Raji (cell line): ENCODE results near the gene GASK1B.

ENCODE experiments used
- POLR2A ChIP-seq: IDR thresholded peaks from 2 replicates; pipeline ENCODE4 v1.6.1; 2011; ENCODE audit warnings: low read depth, low read length, control low read depth; ENCODE audit not compliant: insufficient read depth

The GASK1B gene

DNA sequence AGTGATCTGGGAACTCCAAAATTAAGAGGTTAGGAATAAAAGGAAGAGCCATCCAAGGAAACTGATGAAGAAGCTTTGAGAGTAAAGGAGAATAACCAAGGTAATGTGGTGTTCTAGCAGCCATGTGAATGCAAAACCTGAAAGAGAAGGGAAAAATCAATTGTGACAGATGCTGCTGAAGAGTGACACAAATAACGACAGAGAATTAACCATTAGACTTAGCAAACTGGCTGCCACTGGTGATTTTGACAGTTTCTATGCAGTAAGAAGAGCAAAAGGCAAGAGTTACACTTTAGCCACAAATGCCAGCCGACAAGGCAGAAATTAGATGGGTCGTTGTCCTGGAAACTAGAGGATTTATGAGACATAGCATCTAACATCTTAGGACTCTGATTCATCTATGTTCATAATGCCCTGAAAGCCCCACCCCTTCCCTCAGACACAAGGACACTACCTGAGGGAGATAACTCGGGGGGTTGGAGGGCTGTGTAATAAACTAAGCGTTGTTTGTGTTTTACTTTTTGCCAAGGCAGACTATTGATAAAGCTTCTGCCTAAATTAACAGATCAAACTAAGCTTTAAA is 24.5 kb upstream of the GASK1B start:
- TF ChIP-seq POLR2A, result no peak

DNA sequence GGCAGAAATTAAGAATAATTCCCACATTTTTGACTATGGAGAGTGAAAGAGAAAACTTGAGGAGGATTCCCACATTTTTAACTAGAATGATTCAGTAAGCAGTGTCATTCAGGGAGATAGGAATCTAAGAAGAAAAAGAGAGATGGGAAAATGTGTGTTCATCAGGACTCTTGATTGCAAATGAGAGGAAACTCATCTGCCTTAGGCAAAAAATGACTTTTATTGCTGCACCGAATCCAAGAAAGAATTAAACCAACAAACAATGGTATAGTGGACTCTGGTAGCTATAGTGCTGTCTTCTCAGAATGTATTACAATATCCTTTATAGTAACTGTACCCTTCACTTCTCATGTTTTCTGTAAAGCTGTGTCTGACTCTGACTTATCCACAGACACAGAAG is 22.5 kb upstream of the GASK1B start:
- no peak for TF ChIP-seq POLR2A

DNA sequence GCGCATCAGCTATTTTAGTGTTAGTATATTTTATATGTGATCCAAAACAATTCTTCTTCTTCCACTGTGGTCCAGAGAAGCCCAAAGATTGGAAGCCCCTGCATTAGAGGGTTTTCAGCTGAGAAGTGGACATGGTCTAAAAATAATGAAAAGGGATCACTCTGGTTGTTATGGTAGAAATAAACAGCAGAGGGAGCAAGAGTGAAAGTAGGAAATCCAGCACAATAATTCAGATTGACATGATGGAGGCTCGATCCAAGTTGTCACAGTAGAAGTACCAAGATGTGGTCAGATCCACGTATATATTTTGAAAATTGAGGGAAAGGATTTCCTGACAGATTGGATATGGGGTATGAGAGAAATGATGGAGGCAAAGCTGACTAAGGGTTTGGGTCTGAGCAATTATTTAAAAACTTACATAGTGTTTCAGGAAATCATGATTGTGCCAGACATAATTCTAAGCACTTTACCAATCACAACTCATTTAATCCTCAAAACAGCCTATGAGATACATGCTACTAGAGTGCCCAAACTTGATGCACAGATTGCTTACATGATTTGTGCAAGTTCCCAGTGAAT is 20.4 kb upstream of the GASK1B start:
- TF ChIP-seq POLR2A, result no peak

DNA sequence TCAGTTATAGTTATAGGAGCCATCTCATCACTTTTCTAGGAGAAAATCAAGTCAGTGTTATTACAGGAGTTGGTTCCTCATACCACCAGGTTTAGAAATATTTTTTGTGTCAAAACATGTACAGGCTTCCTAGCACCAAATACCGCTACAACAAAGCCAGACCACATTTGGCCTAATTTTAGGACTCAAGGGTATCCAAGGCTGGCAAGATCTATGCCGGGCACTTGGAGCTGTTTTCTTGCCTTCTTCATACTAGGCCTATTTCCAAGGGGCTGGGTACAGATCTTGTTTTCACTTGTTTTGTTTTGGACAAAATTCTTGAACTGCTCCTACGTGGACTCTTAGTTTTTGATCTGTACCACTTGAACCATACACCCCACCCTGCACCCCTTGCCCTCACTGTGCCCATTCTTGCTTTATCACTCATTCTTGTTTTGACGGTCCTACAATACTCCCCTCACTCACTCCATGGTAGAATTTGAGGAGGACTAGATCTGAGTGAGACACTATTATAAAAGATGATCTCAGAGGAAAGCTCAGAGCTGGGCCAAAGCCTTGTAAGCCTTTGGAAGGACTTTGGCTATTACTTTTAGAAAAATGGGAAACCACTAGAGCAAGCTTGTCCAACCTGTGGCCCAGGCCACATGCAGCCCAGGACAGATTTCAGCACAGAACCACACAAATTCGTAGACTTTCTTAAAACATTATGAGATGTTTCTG is 19.8 kb upstream of the GASK1B start:
- no peak for TF ChIP-seq POLR2A

DNA sequence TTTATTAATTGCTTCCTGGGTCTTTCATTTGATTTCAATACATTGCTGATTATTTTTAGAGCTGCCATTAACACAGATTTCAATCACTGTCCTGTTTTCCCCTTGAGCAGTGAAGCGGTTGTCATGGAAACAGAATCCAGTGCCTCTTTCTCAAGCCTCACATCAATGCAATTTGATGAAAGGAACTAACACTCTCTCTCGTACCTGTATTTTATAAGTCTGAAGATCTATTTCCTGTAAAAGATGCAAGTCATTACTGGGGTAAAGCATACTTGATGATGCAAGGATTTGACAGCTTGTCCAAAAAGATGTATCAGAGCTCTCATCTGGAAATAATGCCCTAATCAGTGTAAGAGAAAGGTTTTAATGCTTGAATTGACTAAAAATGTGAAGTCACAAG is 17.9 kb upstream of the GASK1B start:
- TF ChIP-seq POLR2A, result no peak

DNA sequence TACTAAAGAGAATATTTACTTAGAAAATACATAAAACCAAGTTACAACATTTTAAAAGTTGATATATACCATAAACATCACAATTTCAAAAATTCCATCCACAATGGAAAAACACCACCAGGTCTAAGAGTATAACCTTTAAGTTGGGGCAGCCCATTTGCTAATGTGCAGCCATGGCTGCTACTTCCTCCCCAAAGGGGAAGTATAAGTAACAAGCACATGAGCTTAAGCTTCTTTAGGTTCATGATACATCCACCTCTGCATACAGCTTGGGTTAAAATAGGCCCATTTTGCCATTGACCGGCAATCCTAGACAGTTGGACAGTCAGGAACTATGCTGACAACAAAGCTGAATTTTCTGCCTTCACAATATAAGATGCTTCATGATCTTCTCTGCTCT is 16.6 kb upstream of the GASK1B start:
- no peak for TF ChIP-seq POLR2A

DNA sequence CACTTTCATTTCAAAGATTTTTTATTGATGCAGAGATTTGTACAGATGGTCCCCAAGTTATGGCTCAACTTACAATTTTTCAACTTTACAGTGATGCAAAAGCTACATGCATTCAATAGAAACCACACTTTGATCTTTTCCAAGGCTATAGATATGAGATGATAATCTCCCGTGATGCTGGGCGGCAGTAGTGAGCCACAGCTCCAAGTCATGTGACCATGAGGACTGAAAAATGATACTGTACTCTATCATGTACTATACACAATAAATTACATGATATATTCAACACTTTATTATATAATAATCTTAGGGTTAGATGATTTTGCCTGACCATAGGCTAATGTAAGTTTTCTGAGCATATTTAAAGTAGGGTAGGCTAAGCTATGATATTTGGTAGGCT is 14.0 kb upstream of the GASK1B start:
- no peak for TF ChIP-seq POLR2A

DNA sequence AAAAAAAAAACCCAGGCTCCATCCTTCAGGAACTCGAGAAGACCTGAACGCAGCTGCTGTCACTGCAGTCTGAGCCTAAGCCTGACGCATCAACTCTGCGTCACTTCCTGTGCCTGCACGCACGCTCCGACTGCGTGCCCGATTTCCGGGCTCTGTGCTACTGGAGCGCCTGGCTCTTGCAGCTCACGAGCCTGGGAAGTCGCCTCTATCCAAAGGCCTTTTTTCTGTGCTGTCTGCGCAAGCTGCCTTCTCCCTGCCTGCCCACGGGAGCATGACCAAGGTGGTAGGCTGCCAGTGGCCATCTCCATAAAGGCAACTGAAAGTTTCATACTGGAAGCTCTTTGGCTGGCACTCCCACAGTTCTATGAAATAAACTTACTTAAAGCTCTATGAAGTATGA is 9.9 kb upstream of the GASK1B start:
- TF ChIP-seq POLR2A, result no peak

DNA sequence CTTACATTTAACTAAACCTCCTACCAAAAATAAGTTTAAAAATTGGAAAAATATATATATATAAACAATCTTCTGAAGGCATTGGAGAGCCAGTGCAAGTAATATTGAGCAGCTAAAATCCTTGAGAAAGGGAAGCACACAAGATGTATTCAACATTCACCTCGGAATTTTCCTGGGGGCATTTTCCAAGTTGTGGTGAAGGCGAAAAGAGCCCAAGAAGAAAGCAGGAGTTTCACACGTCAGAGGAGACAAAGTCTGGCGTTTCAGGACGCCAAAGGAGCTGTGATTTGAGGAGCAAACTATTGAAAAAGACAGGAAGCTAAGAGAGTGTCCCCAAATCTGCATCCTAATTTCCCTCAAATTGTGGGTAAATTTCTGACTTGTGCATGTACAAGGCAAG is 9.1 kb upstream of the GASK1B start:
- no peak for TF ChIP-seq POLR2A

DNA sequence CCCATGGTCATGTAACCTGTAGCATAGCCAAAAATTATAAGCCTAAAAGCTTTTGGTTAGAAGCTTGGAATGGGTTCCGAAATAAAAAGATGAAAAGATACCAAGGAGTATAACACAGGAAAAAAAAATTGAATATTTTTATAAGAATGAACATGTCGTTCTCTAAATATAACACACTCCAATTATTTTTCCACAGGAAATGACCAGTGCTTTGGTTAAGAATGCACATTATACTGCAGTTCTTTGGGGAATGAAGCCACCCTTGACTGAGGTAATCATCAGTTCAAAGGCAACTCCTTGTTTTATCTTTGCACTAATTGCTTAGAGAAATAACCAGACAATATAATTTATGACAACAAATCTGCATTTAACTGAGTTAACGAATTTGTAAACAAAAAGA is 6.6 kb upstream of the GASK1B start:
- TF ChIP-seq POLR2A, result no peak

DNA sequence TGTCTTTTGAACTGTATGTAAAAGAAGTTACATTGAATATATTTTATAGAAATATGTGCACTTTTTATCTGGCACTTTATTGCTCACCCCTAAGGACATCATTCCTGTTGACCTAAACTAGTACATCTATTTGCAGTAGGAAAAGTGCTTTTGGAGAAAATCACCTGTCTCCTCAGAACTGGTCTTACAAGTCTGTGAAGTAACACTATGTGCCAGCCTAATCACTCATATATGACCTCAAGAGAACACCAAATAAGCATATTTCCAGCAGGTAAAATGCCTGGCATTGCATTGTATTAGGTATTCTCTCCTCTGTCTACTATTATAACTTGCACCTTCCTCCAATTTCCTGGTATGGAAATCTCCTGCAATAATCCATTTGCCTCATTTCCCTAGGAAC is 4.0 kb upstream of the GASK1B start:
- TF ChIP-seq POLR2A, result no peak

DNA sequence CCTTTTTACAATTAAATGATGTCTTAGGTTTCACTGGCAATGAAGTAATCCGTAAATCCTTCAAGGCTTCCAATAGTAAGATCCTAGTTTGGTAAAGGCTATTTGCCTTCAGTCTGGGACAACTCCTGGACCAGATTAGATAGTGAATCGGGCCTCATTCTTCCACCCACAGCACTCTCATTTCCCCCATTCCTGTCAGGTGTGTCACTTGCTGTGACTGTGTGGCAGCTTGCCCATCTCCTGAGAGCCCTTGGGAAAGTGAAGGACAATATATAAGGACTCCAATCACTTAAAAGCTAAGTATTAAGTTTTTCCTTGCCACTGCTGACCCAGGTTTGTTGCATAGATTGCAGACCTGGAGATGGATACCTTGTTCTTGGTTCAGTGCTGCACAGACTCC is 3.3 kb upstream of the GASK1B start:
- no peak for TF ChIP-seq POLR2A

DNA sequence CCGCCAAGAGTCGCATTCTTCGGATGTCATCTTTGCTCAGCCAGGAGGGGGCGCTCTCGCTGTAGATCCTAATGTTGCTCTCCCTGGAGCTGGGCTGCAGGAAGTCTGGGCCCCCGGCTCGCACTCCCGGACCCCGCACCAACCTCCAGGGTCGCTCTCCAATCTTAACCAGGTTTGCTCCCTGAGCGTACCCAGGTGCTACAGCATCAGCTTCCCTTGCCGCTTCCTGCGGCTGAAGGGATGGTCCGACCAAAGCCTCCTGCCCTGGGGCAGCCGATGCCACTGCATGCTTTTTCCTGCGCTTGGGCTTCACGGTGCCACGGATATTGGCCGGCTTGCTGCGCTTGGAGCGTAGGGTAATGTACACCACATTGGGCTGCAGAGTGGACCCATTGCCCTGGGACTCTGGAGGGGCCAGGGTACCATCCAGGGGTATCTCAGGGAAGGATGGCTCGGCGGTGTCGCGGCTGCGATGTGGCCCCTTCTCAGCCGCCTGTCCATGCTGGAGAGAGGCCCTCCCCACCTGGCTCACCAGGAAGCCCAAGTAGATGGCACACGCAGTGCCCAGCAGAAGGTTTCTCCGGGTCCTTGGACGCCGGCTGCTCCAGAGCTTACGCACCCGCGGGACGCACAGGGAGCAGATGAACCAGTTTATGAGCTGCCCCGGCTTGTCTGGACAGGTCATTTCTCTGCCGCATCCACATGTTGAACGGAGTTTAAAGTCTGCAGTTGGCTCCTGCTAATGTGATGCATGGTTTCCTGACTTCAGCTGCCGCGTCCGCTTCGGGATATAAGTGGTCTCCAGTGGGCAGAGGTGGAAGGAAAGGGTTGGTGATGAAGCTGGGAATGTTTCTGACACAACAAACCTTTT is 1.9 kb downstream of the GASK1B start:
- TF ChIP-seq POLR2A, result no peak

DNA sequence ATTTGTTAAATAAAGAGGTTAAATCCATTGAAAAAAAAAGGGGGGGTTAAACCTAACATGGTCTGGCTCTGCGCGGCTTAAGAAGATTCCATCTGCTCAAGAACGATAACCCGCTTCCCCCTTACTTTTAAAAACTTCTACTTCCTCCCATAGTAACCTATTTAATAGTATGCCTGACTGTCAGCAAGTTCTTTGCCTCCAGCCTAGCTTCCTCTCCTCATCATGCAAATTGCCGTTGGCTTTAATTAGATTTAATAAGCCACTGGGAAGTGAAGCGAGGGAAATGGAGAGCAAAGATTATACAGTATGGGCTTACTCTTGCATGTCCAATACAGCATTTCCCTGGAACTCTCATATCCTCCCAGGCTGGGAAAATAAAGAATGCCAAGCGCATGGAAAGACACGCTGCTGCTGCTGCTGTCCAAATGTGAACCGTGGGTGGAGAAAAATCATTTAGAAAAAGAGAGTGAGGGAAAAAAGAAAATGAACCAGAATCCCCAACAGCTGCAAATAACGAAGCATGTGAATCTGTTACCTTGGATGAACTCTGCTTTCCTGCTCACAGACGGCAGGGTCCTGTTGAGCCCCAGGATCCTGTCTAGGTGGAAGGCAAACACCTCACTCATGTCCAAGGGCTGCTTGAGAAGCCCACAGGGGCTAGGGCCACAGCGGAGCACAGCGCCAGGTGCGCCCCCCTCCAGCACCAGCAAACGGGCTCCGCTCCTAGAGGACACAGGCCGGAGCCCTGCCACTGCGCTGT is 2.7 kb downstream of the GASK1B start:
- no peak for TF ChIP-seq POLR2A

DNA sequence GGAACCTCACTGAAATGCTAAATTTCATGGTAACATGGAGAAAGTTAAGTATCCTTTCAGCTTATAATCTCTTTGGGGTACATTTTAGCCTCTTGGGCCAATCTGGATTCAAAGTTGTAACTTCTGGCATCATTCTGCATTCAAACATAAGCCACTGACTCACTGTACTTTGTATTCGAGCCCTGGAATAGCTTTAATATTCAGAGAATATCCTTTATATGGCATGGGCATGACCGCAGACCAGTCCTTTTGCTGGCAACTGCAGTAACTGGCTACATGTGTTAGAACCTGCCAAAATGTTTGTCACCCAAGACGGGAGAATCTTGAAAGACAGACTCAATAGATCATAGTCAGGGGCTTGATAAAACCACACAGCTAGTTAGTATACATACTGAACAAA is 3.3 kb downstream of the GASK1B start:
- no peak for TF ChIP-seq POLR2A
